Stimulated activated CD4-positive, alpha-beta T cell treated with anti-CD3 and anti-CD28 coated beads, Interleukin-4, amount 100 ng/mL, for 48 hours (primary cell): Measurements from ENCODE around the gene DPP9.

Source experiments
- DNase-seq, 2 donors: peaks; one replicate each; pipeline ENCODE4 v3.0.0-alpha.2; 2020; ENCODE audit warnings: low read depth in 2 of 2

Gene DPP9

DNA sequence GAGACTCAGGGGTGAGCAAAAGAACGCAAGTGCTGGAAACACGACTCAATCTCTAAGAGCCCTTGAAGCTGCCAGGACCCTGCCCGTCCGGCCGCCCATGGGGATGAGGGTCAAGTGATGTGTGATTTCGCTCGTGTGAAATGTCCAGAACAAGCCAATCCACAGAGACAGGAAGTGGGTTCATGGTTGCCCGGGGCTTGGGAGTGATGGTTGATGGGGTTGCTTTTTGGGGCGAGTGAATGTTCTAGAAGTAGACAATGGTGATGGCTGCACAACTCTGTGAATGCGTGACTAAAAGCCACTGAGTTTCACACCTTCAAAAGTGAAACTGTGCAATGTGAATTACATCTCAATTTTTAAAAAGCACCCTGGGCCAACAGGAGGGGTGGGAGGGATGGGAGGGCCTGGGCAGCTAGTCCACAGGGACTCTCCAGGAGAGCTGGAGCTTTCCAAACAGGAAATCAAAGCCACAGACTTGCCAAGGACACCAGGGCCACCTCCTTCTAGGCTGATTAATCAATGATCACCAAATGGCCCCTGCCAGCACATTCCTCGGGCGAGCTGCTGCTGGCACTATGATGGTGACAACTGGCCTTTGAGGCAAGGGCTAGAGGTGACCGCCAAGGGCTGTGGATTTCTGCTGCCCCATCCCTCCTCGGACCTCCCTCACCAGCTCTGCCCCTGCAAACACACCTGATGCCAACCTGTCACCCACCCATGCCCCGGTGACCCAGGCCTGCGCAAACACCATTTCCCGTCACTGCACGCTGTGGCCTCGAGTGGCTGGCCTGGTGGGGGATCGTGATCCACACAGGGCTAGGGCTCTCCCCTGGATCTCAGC lies 14.0 kb downstream of the DPP9 start:
- no peak for DNase-seq

GRCh38 chr19:4707956-4708650 lies 15.5 kb downstream of the DPP9 start:
- no peak for DNase-seq

DNA sequence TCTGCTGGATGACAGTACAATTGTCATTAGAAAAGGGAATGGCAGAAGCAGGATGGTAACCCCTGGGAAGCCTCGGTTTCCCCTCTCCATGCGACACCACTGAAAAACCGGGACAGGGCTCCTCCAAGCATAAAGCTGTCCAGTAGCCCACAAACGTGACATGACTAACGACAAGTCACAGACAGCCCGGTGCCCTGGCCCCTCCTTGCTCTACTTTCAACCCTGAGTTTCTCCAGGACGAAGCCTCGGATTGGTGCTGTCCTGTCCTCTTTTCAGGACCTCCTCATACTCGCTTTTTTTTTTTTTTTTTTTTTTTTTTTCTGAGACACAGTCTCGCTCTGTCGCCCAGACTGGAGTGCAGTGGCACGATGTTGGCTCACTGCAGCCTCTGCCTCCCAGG lies 16.3 kb downstream of the DPP9 start:
- no peak for DNase-seq

DNA sequence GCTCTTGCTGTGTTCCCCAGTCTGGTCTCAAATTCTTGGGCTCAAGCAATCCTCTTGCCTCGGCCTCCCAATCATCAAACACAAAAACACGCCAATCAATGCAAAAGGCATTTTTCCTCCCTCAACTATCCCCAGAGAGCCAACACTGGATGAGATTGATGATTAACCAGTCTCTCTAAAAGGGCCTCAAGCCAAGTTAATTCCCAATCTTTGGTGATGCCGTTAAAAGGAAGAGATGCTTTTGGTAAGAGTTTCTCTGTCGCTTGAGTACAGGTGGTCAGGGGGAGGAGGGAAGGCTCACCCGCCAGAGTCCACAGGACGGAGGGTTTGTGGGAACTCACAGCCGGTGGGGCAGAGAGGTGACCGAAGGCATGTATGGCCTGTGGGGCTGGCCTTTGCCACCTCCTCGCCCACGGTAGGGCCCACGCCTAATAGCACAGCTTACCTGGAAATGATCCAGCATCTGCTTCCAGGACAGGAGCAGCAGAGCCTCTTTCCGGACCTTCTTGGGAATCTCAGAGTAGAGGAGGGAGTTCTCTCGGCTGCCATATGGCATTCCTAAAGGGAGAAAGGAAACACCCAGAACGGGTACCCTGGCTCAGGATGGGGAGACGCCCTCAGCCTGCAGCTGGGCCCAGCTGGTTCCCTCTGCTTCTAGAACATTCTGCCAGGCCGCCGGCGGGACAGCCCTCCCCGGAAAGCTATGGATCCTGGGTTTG lies 18.1 kb downstream of the DPP9 start:
- DNase-seq, result no peak

GRCh38 chr19:4704317-4704673 lies 19.3 kb downstream of the DPP9 start:
- no peak for DNase-seq

DNA sequence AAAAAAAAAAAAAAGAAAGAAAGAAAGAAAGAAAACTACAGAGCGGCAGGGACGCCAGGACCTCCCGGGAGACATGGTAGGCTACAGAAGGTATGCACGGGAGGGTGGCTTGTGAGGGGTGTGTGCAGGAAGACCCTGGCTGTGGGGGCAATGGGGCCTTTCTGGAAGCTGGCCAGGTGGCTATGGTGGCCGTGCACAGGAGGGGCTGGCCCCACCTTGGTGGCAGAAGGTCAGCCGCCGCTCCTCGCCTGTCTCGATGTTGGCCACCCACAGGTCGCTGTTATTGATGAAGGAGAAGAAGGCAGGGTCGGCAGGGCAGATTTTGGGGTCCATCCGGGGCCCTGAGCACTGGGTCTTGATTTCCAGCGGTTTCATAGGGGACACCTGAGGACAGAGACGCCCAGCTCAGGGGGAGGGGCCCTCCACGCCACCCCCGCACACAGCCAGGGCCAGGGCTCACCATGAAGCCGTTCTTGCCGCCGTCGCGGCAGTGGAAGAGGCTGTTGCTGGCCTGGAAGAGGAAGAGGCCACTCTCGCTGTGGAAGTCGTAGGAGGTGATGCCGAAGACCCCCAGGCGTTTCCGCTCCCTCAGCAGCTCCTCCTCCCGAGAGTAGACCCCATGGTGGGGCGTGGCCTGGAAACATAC lies 19.8 kb downstream of the DPP9 start:
- DNase-seq, result no peak

GRCh38 chr19:4702764-4703163 lies 20.9 kb downstream of the DPP9 start:
- DNase-seq, result no peak

DNA sequence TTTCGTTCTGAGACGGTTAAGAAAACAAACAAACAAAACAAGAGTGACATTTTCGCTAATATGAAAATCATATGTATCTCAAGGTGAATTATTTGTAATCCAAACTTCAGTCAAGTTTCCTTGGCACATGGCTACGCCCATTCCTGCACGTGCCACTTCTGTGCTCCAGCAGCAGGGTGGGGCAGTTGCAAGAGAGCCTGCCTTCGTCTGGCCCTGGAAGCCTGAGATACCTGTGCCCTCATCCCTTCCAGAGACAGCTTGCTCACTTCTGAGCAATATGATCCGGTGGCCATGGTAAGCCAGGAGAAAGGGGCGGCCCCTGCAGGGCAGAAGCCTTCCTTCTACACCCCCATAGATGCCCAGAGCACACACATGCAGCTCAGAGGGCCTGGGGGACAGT lies 22.1 kb downstream of the DPP9 start:
- DNase-seq, result no peak

- DNase-seq, result no peak
Observed at GRCh38 chr19:4700693-4700970, 23.0 kb downstream of the DPP9 start.

DNA sequence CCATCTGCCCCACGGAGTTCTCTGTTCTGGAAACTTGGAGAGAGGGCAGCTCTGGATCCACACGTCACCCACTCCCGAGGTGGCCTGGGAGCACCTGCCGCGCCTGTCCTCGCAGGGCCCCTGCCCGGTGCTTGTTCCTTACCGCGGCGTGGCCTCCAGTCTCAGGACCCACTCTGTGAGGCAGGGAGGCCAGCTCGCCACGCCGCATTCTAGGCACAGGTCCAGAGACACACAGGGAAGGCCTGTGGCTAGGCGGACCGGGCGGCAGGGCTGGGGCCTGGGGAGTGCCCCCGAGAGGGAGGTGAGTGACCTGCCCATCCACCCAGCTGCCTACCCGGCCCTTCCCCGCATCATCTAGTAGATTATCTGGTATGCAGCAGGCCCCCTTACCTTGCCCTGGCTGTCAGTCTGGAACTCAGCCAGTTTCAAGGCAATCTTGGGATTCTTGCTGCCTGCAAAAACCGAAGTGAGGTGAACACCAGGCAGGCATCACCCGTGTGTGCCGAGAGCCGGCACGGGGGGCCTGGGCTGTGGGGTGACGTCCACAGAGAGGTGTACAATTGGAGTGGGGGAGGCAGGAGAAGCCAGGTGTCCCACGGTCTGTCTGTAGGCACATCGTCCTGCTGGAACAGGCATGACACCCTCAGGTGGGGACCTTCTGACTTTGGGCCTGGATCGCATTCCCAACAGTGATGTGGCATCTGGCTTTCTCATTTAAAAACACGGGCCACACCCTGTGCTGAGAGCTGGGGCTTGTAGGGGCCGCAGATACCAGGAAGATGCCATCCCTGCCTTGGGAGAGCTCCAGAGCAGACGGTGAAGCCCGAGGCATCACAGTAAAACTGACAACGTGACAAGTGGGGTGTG lies 23.6 kb downstream of the DPP9 start:
- no peak for DNase-seq

DNA sequence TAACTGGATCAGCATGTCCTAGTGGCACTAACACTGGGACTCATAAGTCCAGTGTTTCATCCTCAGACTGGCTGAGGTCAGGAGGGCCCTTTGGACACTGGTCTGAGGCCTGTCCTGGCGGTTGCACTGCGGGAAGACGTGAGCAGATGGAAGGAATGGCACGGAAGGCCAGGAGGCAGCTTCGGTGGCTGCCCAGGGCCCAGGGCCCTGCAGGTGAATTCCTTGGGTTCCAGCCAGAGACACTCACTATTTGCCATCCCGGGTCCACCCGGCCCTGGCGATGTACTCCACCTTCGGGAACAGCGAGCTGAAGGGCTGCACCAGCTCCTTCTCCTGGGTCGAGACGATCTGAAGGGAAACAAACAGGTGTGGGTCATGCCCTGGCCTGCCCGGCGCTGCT lies 26.3 kb downstream of the DPP9 start:
- DNase-seq, result no peak

DNA sequence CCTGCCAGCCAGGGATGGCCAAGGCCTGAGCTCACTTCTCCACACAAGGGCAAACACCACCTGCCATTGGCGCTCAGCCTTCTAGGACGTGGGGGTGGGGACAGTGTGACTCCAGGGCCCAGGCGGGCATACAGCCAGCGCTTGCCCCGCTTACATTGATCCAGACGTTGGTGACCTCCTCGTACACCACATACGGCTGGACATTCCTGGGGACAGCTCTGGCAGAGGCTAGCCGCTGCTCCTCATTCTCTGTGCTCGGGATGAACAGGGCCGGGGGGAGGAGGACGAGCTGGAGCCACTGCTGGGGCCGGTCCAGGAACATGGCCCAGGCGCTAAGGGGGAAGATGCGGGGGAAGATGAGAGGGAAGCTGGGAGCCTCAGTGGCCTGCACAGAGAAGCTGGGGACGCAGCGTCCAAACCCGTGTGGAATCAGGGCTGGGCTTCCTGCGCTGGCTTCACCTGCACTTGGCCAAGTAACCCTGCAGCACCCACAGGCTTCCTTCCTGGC lies 28.4 kb downstream of the DPP9 start:
- no peak for DNase-seq

DNA sequence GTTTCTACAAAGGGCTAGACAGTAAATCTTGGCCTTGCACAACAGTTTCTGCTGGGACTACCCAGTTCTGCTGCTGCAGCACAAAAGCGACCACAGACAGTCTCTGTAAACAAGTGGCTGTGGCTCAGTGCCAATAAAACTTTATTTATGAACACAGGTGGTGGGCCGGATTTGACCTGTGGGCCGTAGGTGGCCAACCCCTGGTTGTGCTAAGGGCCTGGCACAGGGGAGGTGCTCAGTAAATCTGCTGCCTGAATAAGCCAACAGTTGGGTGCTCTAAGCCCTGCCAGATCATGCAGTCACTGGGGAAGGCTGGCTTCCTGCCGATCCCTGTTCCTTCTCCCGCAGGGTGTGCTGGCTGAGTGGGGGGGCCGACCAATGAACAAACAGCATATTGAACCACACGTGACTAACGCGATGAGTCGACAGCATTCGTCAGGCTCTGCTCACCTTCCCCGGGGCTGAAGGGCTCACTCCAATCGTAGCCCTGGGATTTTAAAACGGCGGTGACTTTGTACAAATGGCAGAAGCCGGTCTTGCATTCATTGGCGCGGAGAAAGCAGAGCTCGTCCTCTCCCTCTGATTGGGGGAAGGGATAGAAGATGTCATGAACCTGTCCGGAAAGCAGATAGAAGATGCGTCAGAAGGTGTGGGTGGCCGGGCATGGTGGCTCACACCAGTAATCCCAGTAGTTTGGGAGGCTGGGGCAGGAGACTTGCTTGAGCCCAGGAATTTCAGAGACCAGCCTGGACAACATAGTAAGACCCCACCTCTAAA lies 29.2 kb downstream of the DPP9 start:
- DNase-seq, result no peak

DNA sequence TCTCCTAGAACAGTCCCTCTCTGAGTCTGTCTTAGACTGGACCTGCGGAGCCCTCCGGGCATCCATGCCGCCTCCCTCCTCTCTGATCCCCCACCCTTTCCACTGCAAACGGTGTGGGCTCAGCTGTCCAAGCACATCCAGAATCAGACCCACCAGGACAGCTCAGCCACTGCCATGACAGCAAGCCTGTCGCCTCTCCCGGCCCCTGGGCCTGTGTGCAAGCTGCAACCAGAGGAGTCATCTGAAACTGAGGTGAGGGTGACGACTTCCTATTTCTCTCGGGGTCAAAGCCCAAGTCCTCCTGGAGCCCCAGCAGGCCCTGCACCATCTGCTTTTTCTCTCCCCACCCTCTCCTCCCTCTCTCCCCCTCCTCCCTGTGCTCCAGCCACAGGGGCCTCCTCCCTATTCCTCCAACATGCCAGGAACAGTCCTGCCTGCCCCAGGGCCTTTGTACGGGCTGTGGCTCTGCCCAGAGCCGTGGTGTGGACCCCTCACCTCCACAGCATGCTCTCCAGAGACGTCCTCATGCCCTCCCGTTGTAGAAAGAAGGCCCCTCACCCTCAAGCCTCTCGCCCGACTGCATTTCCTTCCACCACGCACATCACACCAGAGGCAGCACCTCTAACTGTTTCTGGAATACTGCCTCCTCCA lies 30.0 kb downstream of the DPP9 start:
- no peak for DNase-seq

GRCh38 chr19:4693078-4693350 lies 30.6 kb downstream of the DPP9 start:
- no peak for DNase-seq

GRCh38 chr19:4692251-4693077 lies 31.2 kb downstream of the DPP9 start:
- no peak for DNase-seq

DNA sequence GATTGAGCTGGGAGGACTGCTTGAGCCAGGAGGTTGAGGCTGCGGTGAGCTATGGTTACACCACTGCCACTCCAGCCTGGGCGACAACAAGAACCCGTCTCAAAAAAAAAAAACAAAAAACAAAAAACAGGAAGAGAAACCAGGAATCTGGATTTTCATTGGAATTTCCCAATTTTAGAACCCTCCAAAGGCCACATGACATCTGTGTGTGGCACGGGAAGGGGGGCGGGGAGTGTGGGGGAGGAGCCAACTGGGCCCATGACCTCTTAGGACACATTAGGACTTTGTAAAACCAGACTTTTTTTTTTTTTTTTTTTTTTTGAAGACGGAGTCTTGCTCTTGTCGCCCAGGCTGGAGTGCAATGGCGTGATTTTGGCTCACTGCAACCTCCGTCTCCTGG lies 32.3 kb downstream of the DPP9 start:
- no peak for DNase-seq

- no peak for DNase-seq
Observed at GRCh38 chr19:4690361-4690760, 33.3 kb downstream of the DPP9 start.

DNA sequence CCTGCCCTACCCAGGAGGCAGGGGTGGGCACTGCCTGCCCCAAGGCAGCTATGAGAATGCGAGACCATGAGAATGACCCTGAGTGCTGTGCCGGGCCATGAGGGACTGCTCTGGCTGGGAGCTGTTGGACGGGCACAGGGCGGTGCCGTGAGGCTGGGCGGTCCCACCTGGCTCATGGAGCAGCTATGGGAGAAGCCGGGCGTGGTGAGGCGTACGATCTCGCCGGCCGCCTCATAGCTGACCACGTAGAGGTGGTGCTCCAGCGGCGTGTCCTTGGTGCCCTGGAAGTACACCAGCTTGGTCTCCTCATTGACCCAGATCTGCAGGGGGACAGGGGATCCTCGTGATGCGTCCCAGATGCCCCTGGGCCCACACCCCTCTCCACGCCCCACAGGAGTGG lies 34.2 kb downstream of the DPP9 start:
- DNase-seq, result no peak
